ENCODE measurements around the gene COL4A1.

COL4A1 gene

GRCh38 chr13:110330491-110331011, 23.6 kb upstream of the COL4A1 start:
- no peak for DNase-seq (ENCODE audit: extremely low read depth, low read depth)

GRCh38 chr13:110329798-110330461, 23.0 kb upstream of the COL4A1 start:
- no peak for DNase-seq (ENCODE audit: extremely low read depth, low read depth)

More at GRCh38 chr13:110330491-110331011, 23.6 kb upstream of the COL4A1 start:
- no peak for TF ChIP-seq CTCF (IDR thresholded peaks at IDR 0.05; ENCODE audit: low read depth, low read length)

DNA sequence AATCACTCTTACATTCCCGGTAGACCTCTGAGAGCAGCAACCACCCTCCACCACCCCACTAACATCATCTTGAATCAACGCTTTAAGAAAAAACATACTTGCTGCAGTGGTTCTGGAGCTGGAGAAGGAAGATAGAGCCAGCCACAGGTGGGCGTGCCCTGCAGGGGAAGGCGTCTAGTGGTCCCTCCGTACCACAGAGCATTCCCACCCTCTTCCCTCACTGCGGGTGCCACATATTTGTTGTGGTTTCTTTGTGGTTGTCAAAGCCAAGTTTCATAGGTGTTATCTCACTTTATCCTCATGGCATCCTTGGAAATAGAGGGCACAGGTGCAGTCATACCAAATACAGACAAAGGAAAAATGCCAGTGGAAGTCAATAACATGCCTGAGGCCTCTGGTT, 22.3 kb upstream of the COL4A1 start:
- DNase-seq (ENCODE audit: extremely low read depth, low read depth): no peak
- TF ChIP-seq CTCF (IDR thresholded peaks at IDR 0.05; ENCODE audit: low read depth, low read length): no peak

More at GRCh38 chr13:110329798-110330461, 23.0 kb upstream of the COL4A1 start:
- TF ChIP-seq CTCF (IDR thresholded peaks at IDR 0.05; ENCODE audit: low read depth, low read length): no peak

DNA sequence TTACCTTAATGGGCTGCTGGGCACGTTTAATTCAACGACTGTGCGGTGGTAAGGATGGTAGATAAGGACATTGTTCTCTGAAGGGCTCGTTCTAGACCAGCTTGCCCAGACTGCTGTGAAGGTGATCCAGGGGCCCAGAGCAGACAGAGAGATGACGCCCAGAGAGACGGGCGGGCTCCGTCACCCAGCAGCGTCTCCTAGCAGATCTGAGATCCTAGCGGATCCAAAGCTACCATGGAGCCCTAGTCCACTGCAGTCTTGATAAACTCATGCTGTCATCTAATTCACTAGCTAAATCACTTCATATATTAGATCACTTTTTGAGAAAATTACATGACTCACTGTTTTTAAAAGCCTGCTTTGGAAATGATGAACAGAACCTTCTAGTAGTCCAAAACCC, 21.6 kb upstream of the COL4A1 start:
- no peak for DNase-seq (ENCODE audit: extremely low read depth, low read depth)
- TF ChIP-seq CTCF (IDR thresholded peaks at IDR 0.05; ENCODE audit: low read depth, low read length): no peak

- DNase-seq (ENCODE audit: extremely low read depth, low read depth): no peak
- TF ChIP-seq CTCF (IDR thresholded peaks at IDR 0.05; ENCODE audit: low read depth, low read length): no peak
Measured at GRCh38 chr13:110327051-110327721, 20.2 kb upstream of the COL4A1 start.

- no peak for TF ChIP-seq CTCF (IDR thresholded peaks at IDR 0.05; ENCODE audit: low read depth, low read length)
- no peak for DNase-seq (ENCODE audit: extremely low read depth, low read depth)
Measured at GRCh38 chr13:110326263-110326904, 19.4 kb upstream of the COL4A1 start.
